ENCODE results near the gene CAPZA2.

- TF ChIP-seq CTCF (IDR thresholded peaks at IDR 0.05) (no peak), POLR2A (IDR thresholded peaks at IDR 0.05) (no peak)
Measured at GRCh38 chr7:116911801-116912200, 49.4 kb downstream of the CAPZA2 start.
